HG02870 (cell line): ENCODE measurements around the gene NARF.
"Not testable (repeated sequence)": the region's sequence is repeated elsewhere in the genome, so short reads cannot be mapped to it uniquely, and the experiment has no call there.

ENCODE experiments used
- ATAC-seq: cut with Tn5 transposase; IDR thresholded peaks from one replicate; pipeline ENCODE4 v1.9.1; 2021; ENCODE audit warnings: mild to moderate bottlenecking, moderate library complexity; ENCODE audit not compliant: unreplicated experiment

The NARF gene

GRCh38 chr17:82529914-82530300 is 71.4 kb downstream of the NARF start:
- no peak for ATAC-seq

- ATAC-seq = no peak
Observed at GRCh38 chr17:82531431-82531881, 72.9 kb downstream of the NARF start.

- ATAC-seq = no peak
Observed at GRCh38 chr17:82534401-82534812, 75.9 kb downstream of the NARF start.

GRCh38 chr17:82536512-82537201 is 78.1 kb downstream of the NARF start:
- no peak for ATAC-seq

GRCh38 chr17:82537228-82537627 is 78.7 kb downstream of the NARF start:
- not testable (repeated sequence) for ATAC-seq

- not testable (repeated sequence) for ATAC-seq
Observed at GRCh38 chr17:82539076-82539475, 80.5 kb downstream of the NARF start.
